Karpas-422 (cell line): ENCODE results near the gene DYNC2I2. TPM values are rescaled to one million over a fixed set of nuclear protein-coding genes. Genes with fewer than 3 reads are reported as not detected.

Experiments
- DNase-seq: peaks from one replicate; pipeline ENCODE4 v3.0.0-alpha.2; 2015
- H2AFZ ChIP-seq: fragments of 200-600 bp; sonication (generic); 2 replicates; pipeline ENCODE4 v1.6.1; 2014; ENCODE audit warnings: antibody characterized with exemption, low read length, mixed read lengths
- H3K27ac ChIP-seq: fragments of 200-600 bp; sonication (generic); 2 replicates; pipeline ENCODE4 v1.5.1; 2014; ENCODE audit warnings: mild to moderate bottlenecking, low read length, moderate library complexity
- H3K27me3 ChIP-seq: fragments of 200-600 bp; sonication (generic); 2 replicates; pipeline ENCODE4 v1.6.1; 2014; ENCODE audit warnings: low read length, mixed read lengths
- H3K36me3 ChIP-seq: fragments of 200-600 bp; sonication (generic); 2 replicates; pipeline ENCODE4 v1.6.1; 2014; ENCODE audit warnings: low read length, mixed read lengths; ENCODE audit not compliant: insufficient read depth
- H3K4me1 ChIP-seq: fragments of 200-600 bp; sonication (generic); 2 replicates; pipeline ENCODE4 v1.6.1; 2014; ENCODE audit warnings: mild to moderate bottlenecking, low read length, mixed read lengths
- H3K4me2 ChIP-seq: fragments of 200-600 bp; sonication (generic); 2 replicates; pipeline ENCODE4 v1.6.1; 2014; ENCODE audit warnings: low read length, low read depth, mild to moderate bottlenecking; ENCODE audit not compliant: poor library complexity, severe bottlenecking
- H3K4me3 ChIP-seq: fragments of 200-600 bp; sonication (generic); 2 replicates; pipeline ENCODE4 v1.5.1; 2014; ENCODE audit warnings: mild to moderate bottlenecking, antibody characterized with exemption, low read length, mixed read lengths
- H3K79me2 ChIP-seq: fragments of 200-600 bp; sonication (generic); 2 replicates; pipeline ENCODE4 v1.6.1; 2014; ENCODE audit warnings: mild to moderate bottlenecking, low read length, mixed read lengths
- H3K9ac ChIP-seq: fragments of 200-600 bp; sonication (generic); 2 replicates; pipeline ENCODE4 v1.6.0; 2014; ENCODE audit warnings: low read length
- H3K9me2 ChIP-seq: fragments of 200-600 bp; sonication (generic), shearing (Covaris generic); replicated peaks from 2 replicates; pipeline ENCODE4 v1.6.0; 2014; ENCODE audit warnings: mild to moderate bottlenecking, low read length, moderate library complexity; ENCODE audit not compliant: insufficient read depth
- H3K9me3 ChIP-seq: fragments of 300-700, 200-600 bp; sonication (generic); 2 replicates; pipeline ENCODE4 v1.6.1; 2014; ENCODE audit warnings: low read length, mixed read lengths
- H4K20me1 ChIP-seq: fragments of 200-600 bp; sonication (generic); 2 replicates; pipeline ENCODE4 v1.6.1; 2014; ENCODE audit warnings: mild to moderate bottlenecking, antibody characterized with exemption, low read length, low read depth; ENCODE audit not compliant: insufficient read depth
- total RNA-seq: library from RNA; depleted of rRNA; stranded (reverse); fragments of >200 nt; shearing (Covaris generic); gene quantifications from 2 replicates; pipeline ENCODE4 v1.2.3, GENCODE V29; 2014; ENCODE audit warnings: low replicate concordance; rRNA removed

The DYNC2I2 gene
- total RNA-seq = 38.9 and 73.2 TPM in 2 replicates

DNA sequence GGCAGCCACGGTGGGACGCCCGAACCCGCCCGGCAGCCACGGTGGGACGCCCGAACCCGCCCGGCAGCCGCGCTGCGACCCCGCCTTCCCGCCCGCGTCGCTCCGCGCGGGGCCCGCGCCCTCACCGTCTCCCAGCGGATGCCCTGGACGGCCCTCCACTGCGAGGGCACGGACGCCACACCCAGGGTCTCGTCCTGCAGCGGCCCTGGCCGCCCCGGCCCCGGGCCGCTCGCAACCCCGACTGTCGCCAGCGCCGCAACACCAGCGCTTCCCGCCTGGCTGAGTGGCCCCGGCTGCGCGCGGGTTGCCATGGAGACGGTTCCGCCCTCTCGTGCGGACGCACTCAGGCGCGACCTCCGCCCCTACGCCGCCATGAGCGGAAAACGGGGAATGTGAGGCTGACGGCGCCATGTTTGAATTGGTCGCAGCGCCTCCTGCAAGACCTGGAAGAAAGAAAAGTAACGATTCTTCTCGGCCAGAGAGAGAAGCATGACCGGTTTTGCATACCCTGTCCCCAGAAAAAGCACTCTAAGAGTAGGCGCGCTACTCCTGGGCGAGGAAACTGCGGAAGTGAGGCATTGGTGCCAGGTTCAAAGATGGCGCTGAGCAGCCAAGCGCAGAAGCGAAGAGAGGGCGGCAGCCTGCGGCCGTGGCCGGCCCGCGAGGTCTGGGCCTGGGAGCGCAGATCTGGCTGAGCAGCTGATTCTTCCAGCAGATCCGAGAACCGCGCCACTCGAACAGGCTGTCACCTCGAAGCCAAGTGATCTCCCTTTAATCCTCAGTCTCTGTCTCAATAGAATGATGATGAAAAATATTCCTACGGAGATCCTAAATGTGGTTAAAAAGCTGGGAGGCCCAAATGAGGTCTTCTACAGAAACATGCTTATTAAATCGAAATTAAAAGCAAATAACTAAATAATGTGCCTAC, at the start of gene DYNC2I2:
Gene DYNC2I2, minus strand, starts transcription at position 432 of the 928 bp plus-strand sequence. Its CDS starts 121 bp downstream, at position 311.
- H3K4me1 ChIP-seq = peaks cover 13% of the 10 kb centered on the region
- no peaks in the 10 kb centered on the region for H4K20me1 ChIP-seq
- H3K4me2 ChIP-seq = peak within 1 kb of the TSS; percentile 74
- peak within 1 kb of the TSS; percentile 92 for H3K9ac ChIP-seq
- DNase-seq = peak; percentile 96
- H3K79me2 ChIP-seq = peaks cover 9% of the 10 kb centered on the region
- no peaks in the 10 kb centered on the region for H3K36me3 ChIP-seq
- H3K9me3 ChIP-seq = no peaks in the 10 kb centered on the region
- peak within 1 kb of the TSS; percentile 83 for H3K4me3 ChIP-seq
- no peaks in the 10 kb centered on the region for H3K9me2 ChIP-seq
- H3K27me3 ChIP-seq = no peaks in the 10 kb centered on the region
- peak within 1 kb of the TSS; percentile 88 for H3K27ac ChIP-seq
- peak within 1 kb of the TSS; percentile 86 for H2AFZ ChIP-seq

DNA sequence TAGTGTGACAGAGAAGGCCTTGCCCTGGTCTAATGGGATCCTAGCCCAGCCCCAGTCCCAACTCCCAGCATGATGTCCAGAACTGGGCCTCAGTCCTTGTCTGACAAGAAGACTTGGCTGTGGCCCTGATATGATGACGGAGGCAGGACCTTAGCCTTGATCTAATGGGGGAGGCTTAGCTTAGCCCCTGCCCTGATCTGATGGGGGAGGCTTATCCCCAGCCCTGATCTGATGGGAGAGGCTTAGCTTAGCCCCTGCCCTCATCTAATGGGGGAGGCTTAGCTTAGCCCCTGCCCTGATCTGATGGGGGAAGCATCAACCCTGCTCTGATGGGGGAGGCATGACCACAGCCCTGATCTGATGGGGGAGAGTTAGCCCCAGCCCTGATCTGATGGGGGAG, 49.4 kb upstream of the DYNC2I2 start:
- Histone ChIP-seq H3K4me3 (no peak overlapping the region), H3K79me2 (no peaks in the 10 kb centered on the region), H3K9ac (no peak overlapping the region), H2AFZ (no peak overlapping the region), H3K4me2 (no peak overlapping the region), H3K27ac (no peak overlapping the region), H4K20me1 (no peaks in the 10 kb centered on the region), H3K9me2 (no peaks in the 10 kb centered on the region), H3K9me3 (no peaks in the 10 kb centered on the region), H3K4me1 (no peaks in the 10 kb centered on the region), H3K27me3 (no peaks in the 10 kb centered on the region), H3K36me3 (no peaks in the 10 kb centered on the region)
- no peak for DNase-seq

DNA sequence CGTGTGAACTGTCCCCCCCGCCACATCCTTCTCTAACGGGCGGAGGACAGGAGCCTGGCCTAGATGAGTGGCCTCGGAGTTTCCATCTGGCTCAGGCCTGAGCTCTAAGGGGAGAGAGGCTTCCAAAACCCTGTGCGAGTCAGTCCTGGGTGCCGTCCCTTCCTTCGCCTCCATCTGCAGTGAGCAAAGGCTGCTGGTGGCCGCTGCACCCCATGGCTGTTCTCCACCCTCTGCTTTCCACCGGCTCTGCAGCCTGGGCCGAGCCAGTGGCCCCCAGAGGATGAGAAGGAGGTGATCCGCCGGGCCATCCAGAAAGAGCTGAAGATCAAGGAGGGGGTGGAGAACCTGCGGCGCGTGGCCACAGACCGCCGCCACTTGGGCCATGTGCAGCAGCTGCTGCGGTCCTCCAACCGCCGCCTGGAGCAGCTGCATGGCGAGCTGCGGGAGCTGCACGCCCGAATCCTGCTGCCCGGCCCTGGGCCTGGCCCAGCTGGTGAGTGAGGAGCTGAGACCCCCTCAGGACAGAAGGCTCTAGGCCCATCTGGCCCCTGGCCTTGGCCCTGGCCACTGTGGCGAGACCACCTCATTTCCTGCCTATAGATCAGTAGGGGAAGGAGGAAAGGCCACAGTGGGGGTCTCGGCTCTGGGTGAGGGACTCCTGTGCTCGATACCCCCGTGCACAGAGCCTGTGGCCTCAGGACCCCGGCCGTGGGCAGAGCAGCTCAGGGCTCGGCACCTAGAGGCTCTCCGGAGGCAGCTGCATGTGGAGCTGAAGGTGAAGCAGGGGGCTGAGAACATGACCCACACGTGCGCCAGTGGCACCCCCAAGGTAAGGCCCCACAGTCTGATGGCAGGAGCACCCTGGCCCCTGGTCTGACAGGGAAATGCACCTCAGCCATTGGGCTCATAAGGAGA, 48.7 kb upstream of the DYNC2I2 start:
- Histone ChIP-seq H3K79me2 (no peaks in the 10 kb centered on the region), H3K27me3 (no peaks in the 10 kb centered on the region), H3K4me3 (no peak overlapping the region), H4K20me1 (no peaks in the 10 kb centered on the region), H3K9me2 (no peaks in the 10 kb centered on the region), H3K36me3 (no peaks in the 10 kb centered on the region), H3K4me1 (no peaks in the 10 kb centered on the region), H2AFZ (no peak overlapping the region), H3K4me2 (no peak overlapping the region), H3K9me3 (no peaks in the 10 kb centered on the region), H3K9ac (no peak overlapping the region), H3K27ac (no peak overlapping the region)
- no peak for DNase-seq

DNA sequence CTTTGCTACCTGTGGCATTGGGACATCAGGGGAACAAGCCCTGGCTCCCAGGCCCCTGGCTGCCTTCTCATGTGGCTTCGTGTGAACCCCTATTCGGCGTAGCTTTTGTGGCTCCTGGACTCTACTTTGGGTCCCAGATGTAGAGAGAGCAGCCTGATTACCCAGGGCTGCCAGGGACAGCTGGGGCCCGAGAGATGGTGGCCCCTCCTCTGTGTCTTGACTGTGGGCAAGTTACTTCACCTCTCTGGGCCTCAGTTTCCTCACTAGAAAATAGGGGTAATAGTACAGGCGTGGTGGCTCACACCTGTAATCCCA, 47.7 kb upstream of the DYNC2I2 start:
- no peak overlapping the region for H3K27ac ChIP-seq
- no peaks in the 10 kb centered on the region for H3K36me3 ChIP-seq

DNA sequence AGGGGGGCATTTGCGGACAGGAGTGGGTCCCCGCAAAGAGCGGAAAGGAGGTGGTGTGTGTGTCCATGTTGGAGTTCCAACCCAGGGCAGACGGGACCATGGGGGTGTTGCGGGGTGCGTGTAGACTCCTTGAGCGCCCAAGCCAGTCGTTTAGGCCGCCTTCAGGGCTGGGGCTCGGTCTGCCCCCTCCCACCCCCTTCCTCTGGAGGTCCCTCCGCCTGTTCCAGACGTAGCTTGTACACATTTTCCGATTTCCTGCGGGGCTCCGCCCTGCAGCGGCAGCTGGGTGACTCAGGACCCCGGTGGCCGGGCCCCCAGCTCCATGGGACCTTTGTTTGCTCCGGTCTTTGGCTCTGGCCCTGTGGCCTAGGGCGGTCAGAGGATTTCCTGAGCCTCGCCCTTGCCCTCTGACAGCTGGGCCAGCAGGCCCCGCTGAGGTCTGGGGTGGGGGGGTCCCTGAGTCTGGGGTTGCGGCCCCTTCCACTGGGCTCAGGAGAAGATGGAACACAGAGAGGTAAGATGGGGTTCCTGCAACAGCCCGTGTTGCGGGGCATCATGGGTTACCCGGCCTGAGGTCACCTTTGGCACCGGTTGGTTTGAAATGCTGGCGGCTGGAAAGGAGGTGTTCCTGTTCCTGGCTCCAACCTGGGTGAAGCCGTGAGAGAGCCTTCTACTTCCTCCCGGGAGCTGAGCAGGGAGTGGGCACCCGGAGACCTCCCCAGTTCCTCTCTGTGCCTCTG, 47.1 kb upstream of the DYNC2I2 start:
- no peak overlapping the region for H3K27ac ChIP-seq
- H3K4me2 ChIP-seq = no peak overlapping the region

More for the DNA sequence above, 47.7 kb upstream of the DYNC2I2 start:
- Histone ChIP-seq H3K9ac (no peak overlapping the region), H3K4me1 (no peaks in the 10 kb centered on the region), H3K4me3 (no peak overlapping the region), H3K79me2 (no peaks in the 10 kb centered on the region), H3K27me3 (no peaks in the 10 kb centered on the region), H3K9me3 (no peaks in the 10 kb centered on the region), H4K20me1 (no peaks in the 10 kb centered on the region), H2AFZ (no peak overlapping the region), H3K9me2 (no peaks in the 10 kb centered on the region), H3K4me2 (no peak overlapping the region)
- DNase-seq = no peak

DNA sequence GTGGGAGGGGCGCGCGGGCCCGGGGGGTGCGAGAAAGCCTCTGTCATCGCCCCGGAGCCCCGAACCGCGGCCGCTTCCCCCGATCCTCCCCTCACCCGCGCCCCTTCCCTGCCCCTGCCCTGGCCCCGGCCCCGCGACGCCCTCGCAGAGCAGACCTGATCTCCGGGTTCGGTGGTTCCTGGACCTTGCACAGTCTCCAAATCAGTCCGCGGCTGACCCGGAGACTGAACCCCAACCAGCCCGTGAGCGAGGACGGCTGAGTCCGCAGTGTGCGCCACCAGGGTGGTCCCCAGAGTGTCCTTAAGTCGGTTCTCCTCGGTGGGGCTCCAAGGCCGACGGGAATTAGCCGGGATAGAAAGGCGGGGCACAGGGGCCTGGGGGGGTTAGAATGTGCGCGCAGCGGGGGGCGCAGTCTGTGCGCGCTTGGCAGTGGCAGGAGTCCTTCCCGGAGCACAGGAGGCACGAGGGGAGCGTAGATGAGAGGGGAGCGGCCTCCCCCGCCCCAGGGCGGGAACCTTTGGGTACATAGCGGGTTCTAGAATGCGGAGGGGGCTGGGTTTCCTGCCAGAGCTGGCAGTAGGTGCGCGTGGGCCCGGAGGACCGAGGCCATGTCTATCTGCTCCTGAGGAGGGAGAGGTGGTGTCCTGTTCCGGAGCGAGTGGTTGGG, 46.4 kb upstream of the DYNC2I2 start:
- no peak overlapping the region for H2AFZ ChIP-seq
- no peak for DNase-seq
- H3K4me1 ChIP-seq = no peaks in the 10 kb centered on the region
- H3K36me3 ChIP-seq = no peaks in the 10 kb centered on the region
- H3K79me2 ChIP-seq = no peaks in the 10 kb centered on the region
- H3K4me2 ChIP-seq = no peak overlapping the region
- no peak overlapping the region for H3K4me3 ChIP-seq
- no peaks in the 10 kb centered on the region for H3K9me2 ChIP-seq
- no peaks in the 10 kb centered on the region for H3K9me3 ChIP-seq
- no peak overlapping the region for H3K9ac ChIP-seq
- H4K20me1 ChIP-seq = no peaks in the 10 kb centered on the region
- no peak overlapping the region for H3K27ac ChIP-seq
- no peaks in the 10 kb centered on the region for H3K27me3 ChIP-seq

More for the DNA sequence above, 47.1 kb upstream of the DYNC2I2 start:
- H3K79me2 ChIP-seq = no peaks in the 10 kb centered on the region
- H3K9ac ChIP-seq = no peak overlapping the region
- H3K27me3 ChIP-seq = no peaks in the 10 kb centered on the region
- H4K20me1 ChIP-seq = no peaks in the 10 kb centered on the region
- DNase-seq = no peak
- H3K9me2 ChIP-seq = no peaks in the 10 kb centered on the region
- no peak overlapping the region for H2AFZ ChIP-seq
- H3K4me3 ChIP-seq = no peak overlapping the region
- no peaks in the 10 kb centered on the region for H3K9me3 ChIP-seq
- H3K36me3 ChIP-seq = no peaks in the 10 kb centered on the region
- H3K4me1 ChIP-seq = no peaks in the 10 kb centered on the region

DNA sequence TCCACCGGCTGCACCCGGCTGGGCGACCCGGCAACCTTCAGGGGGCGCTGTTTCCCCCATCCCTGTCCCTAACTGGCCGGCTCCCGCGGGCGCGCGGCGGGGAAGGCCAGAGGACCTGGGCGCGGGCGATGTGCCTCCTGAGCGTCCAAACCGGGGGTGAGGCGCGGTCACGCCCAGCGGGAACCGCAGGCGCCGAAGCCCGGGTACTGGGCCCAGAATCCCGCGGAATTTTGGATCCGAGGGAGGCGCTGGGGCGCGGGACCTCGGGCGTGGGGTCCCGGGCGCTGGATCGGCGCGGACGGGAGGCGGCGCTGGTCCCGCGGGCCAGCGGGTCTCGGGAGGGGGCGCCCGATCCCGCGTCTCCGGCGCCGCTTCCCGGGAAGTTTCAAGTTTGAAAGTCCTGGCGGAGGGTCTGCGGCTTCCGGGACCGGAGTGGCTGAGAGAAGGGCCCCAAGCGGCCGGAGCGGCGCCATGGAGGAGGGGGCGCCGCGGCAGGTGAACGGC, 45.9 kb upstream of the DYNC2I2 start, which contains the start of gene PKN3:
Gene PKN3, plus strand, starts transcription at position 59 of the 504 bp plus-strand sequence. Its CDS starts 413 bp downstream, at position 472.
- H3K36me3 ChIP-seq = no peaks in the 10 kb centered on the region
- no peak within 1 kb of the TSS for H3K4me2 ChIP-seq
- H3K27ac ChIP-seq = no peak within 1 kb of the TSS
- no peaks in the 10 kb centered on the region for H3K79me2 ChIP-seq
- H3K9me3 ChIP-seq = no peaks in the 10 kb centered on the region
- DNase-seq = peak; percentile 84
- no peak within 1 kb of the TSS for H2AFZ ChIP-seq
- H3K9me2 ChIP-seq = no peaks in the 10 kb centered on the region
- H3K4me1 ChIP-seq = no peaks in the 10 kb centered on the region
- H3K9ac ChIP-seq = no peak within 1 kb of the TSS
- H3K27me3 ChIP-seq = no peaks in the 10 kb centered on the region
- H4K20me1 ChIP-seq = no peaks in the 10 kb centered on the region
- H3K4me3 ChIP-seq = no peak within 1 kb of the TSS
